Activated CD4-positive, alpha-beta T cell treated with anti-CD3 and anti-CD28 coated beads, Interleukin-2, amount 50 U/mL, for 48 hours (primary cell): ENCODE data around the gene TOR2A.

ENCODE experiments used
- DNase-seq, 2 experiments: peaks; one replicate each; pipeline ENCODE4 v3.0.0-alpha.2; 2020

Gene TOR2A

DNA sequence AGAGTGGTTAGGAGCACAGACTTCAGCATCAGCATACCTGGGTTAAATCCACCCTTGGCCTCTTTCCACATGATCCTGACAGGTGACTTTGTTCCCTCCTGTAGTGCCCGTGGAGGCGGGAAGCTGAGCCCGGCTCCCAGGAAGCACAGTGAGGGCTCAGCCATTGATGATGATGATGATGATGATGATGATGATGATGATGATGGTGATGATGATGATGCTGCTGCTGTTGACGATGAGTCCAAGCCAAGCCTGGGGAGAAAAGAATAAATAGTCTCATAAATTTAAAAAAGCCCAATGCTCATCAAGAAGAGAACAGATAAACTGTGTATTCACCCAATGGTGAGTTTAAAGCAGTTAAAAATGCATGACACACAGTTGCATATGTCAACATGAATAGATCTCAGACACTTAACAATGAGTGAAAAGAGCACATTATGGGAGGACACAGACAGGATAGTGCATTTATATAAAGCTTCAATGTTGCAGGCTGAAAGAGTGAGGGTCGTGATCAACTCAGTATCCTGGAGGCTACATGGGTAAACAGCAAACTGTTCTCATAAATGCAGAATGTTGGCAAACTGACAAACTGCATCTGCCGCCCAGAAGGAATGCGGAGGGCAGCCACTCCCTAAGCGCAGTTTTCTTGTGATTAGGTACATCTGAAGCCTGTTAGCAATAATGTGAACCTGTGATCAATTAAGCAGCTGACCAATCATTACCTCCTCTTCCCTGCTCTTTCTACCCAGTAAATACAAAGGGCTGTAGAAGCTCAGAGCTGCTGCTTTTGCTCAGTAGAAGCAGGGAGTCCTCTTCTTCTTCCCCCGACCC lies 40.0 kb downstream of the TOR2A start:
- no peak for DNase-seq

DNA sequence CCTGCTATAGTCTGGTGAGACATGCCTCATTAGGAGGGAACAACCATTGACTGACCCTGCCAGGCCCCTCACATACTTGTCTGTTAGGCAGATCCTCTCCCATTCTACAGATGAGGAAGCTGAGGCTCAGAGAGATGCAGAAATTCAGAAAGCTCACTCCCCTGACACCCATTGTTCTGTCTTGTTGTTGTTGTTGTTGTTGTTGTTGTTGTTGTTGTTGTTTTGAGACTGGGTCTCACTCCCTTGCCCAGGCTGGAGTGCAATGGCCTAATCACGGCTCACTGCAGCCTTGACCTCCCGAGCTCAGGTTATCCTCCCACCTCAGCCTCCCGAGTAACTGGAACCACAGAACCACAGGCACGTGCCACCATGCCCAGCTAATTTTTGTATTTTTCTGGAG lies 41.4 kb downstream of the TOR2A start:
- DNase-seq = no peak

DNA sequence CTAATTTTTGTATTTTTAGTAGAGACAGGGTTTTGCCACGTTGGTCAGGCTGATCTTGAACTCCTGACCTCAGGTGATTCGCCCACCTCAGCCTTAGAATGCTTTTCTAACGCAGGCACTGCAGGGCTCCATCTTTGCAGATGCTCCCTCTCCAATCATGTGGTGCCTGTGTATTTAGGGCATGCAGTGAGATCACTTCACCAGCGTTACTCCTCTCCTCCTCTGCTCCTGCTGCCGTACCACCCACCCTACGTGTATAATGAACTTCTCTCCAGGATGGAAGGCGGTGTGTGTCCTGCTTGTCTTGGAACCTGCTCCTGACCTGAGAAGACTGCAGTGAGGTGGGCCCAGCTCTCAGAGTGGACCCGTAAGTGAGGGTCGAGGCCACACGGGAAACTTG lies 42.0 kb downstream of the TOR2A start:
- DNase-seq = no peak

DNA sequence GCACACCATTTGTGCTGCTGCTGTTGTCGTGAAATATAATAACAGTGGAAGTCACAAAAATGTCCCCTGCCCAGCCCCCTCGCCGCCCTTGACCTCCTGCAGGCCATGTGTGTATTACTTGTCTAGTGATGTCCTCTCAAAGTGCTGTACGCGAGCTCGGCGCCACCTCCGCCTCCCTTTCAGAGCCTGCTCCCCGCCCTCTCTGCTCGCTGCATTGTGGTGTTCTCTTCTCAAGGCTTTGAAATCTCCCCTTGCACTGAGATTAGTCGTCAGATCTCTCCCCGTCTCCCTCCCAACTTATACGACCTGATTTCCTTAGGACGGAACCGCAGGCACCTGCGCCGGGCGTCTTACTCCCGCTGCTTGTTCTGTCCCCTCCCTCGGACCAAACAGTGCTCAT lies 43.0 kb downstream of the TOR2A start:
- no peak for DNase-seq

DNA sequence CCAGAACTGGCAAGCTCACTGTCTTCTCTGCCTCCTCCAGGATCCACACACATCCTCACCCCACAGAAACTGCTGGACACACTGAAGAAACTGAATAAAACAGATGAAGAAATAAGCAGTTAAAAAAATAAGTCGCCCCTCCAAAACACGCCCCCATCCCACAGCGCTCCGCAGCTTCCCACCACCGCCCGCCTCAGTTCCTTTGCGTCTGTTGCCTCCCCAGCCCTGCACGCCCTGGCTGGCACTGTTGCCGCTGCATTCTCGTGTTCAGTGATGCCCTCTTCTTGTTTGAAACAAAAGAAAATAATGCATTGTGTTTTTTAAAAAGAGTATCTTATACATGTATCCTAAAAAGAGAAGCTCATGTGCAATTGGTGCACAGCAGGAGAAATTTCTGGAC lies 44.4 kb downstream of the TOR2A start:
- DNase-seq = no peak

DNA sequence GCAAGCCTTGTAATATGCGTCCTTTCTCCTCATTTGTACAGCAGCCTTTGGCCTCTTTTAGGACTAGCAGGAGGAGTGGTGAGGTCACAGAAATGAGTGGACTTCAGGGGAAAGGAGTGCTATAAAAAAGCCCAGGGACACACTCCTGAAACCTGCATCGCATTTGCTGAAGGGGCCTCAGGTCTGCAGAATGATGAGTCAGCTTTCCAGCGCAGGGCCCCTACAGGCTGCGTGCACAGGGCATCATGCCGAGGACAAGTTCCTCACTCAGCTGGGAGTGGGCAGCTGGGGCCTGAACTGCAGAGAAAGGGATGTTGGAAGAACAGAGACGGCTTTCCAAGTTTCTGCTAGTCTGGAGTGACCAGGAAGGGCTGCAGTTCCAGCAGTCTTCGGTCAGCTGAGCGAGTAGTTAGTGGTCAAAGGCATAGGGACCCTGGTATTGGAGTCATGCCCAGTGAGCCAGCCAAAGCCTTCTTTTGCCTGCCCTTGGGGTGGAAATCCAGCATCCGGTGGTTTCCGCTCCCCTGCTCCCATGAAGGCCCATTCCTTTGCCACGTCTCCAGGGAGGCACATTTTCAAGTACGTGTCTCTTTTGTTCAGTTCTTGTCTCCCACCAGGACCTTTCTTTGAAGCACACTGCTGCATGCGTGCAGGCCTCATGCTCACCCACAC lies 45.6 kb downstream of the TOR2A start:
- no peak for DNase-seq

DNA sequence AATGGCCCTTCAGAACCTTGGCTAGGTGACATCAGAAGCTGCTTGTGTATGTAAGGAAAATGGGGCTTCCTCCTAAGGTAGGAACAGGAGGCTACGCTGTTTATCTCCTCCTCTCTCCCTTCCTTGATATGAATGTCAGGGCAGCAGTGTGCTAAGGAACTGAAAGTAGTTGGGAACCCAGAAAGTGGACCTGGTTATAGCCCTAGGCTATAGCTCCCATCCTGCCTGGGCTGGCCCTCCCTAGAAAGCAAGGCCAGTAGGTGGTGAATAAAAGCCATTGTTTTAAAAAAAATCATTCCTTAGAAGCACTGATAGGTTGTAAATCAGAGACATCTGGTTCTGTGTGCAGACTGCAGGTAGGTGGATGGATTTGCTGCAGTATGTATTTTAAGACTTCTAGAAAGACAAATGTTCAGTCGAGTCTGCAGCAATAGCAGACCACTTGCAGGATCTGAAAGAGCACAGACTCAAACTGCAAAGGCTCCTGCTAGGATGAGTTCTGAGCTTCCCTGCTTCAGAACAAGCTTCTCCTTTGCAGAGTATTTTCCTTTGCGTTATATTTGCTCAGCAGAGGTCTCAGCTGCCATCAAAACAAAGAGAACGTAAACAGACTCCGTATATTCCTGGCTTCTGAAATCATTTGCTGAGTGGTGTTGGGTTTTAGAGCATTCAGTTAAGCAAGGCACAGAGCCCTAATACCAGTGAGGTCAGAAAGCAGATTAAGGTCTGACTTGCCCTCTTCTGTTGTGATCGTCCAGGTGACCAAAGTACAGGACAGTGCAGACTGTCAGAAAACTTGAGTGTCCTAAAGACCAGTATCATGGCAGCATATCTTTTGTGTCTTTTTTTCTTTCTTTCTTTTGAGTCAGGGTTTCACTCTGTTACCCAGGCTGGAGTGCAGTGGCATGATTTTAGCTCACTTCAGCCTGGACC lies 48.4 kb downstream of the TOR2A start:
- DNase-seq = no peak

DNA sequence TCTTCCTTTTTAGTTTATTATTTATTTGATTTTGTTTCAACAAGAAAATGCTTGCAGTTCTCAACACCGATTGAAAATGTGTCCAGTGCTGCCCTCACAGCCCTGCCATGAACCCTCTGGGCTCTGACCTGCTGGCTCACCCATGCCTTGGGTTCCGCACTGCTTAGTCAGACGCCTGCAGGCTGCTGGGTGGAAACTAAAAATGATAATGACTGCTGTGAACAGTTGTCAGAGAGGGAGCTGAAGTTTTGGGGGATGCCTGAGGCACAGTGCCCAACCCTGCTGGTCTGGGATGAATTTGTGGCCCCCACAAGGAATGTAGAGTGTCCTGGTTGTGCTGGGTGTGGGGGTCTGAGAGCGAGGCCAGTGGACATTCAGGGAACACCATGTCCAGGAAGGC lies 50.5 kb downstream of the TOR2A start:
- DNase-seq = no peak

DNA sequence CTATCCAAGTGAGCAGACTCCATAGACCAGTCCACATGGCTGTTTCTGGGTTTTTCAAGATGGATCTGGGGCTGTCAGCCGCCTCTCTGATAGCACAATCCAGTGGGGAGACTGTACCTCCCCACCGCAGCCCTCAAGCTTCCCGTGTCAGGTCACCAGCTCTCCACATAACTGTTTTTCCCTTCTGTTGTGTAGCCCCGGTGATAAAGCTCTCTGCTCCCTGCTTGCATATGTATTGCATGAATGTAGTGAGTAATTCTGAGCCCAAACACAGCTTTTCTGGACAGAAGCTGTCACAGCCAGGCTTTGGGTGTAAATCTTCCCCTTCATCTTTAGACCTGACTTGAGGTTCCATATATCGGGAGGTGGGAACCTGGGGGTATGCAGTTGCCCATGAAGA lies 51.4 kb downstream of the TOR2A start:
- no peak for DNase-seq

DNA sequence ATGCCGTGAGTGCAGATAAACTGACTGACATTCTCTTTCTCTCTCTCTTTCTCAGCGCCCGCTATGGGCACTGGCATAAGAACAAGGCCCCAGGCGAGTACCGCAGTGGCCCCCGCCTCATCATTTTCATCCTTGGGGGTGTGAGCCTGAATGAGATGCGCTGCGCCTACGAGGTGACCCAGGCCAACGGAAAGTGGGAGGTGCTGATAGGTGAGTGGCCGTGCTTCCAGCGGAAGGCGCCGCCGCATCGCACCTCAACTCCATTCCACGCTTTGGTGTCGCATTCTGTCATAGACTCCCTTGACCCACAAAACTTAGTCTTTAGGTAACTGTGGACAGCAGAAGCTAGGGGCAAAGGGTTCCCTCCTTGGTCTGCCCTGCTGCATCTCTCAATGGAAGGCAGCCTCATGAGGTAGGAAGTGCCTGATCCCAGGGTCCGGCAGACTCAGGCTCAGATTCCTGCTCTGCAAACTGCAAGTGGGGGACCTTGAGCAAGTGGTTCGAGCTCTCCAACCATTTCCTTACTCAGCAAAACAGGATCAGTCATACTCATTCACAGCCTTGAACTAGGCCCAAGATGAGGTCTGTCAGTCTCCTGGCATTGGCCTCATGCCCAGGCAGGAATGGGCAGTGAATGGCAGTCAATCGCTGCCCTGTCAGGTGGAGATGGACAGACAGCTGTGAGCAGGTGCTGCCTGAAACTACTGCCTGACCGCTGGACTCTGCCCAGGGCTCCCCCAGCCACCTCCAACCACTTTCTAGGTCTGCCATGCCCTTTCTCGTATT lies 52.5 kb downstream of the TOR2A start:
- DNase-seq = no peak
